GM13976 (cell line): ENCODE measurements around the gene STATH.

Experiments used
- DNase-seq: peaks from one replicate; pipeline ENCODE4 v3.0.0; 2012; ENCODE audit warnings: low spot score
- CTCF ChIP-seq: IDR thresholded peaks from 2 replicates; pipeline ENCODE4 v1.5.1; 2012; ENCODE audit warnings: borderline replicate concordance, mild to moderate bottlenecking; ENCODE audit not compliant: insufficient read depth; ENCODE audit errors: extremely low read depth, missing control alignments, control extremely low read depth
- in situ Hi-C: fragments of 300-500 bp; cut with MboI; formaldehyde crosslinking; loops from one replicate; pipeline ENCODE4 v1.12.0; 2022; ENCODE audit warnings: low sequenced_read_pairs, mixed read lengths, inconsistent platforms; ENCODE audit not compliant: unreplicated experiment

STATH gene

GRCh38 chr4:69977582-69977981 is 18.2 kb upstream of the STATH start:
- in situ Hi-C loops, result no loop called here
- DNase-seq, result no peak
- TF ChIP-seq CTCF, result no peak

- in situ Hi-C loops, result no loop called here
- DNase-seq, result no peak
- TF ChIP-seq CTCF, result no peak
These were observed 11.7 kb upstream of the STATH start for GRCh38 chr4:69984030-69984443.

GRCh38 chr4:69986663-69987062 is 9.1 kb upstream of the STATH start:
- in situ Hi-C loops, result no loop called here
- DNase-seq, result no peak
- TF ChIP-seq CTCF, result no peak

GRCh38 chr4:69991016-69991415 is 4.8 kb upstream of the STATH start:
- DNase-seq, result no peak
- in situ Hi-C loops, result no loop called here
- TF ChIP-seq CTCF, result no peak

GRCh38 chr4:69994782-69995181 is 984 bp upstream of the STATH start:
- DNase-seq, result no peak
- in situ Hi-C loops, result no loop called here
- no peak for TF ChIP-seq CTCF

- no peak for DNase-seq
- no peak for TF ChIP-seq CTCF
- in situ Hi-C loops, result no loop called here
These were observed 3.7 kb downstream of the STATH start for GRCh38 chr4:69999420-69999819.

- no peak for DNase-seq
- in situ Hi-C loops, result no loop called here
- TF ChIP-seq CTCF, result no peak
These were observed 4.9 kb downstream of the STATH start for GRCh38 chr4:70000711-70001110.
